NCI-H128 (cell line): Measurements from ENCODE around the gene IL12RB2.

Experiments
- DNase-seq: peaks from one replicate; lab custom pipeline; 2025; ENCODE audit not compliant: unreplicated experiment; lab: John Stamatoyannopoulos, UW

Gene IL12RB2

DNA sequence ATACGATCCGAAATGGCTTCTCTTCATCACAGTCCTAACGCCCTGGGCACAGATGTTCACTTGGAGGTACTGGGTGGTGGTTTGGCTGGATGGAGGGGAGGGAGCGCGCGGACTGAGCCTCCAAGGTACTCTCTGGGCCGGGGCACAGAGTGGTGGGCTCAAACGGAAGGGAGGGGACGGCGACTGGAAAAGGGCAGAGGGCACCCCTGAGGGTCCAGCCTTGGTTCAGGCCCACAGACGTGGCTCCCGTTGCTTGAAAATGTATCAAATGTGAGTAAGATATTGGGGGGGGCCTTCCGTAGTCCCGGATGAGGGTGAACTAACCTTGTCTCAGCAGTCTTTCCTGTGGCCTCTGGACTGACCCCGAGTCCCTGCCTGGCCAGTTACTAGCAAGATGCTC lies 463 bp downstream of the IL12RB2 start:
- DNase-seq = no peak

DNA sequence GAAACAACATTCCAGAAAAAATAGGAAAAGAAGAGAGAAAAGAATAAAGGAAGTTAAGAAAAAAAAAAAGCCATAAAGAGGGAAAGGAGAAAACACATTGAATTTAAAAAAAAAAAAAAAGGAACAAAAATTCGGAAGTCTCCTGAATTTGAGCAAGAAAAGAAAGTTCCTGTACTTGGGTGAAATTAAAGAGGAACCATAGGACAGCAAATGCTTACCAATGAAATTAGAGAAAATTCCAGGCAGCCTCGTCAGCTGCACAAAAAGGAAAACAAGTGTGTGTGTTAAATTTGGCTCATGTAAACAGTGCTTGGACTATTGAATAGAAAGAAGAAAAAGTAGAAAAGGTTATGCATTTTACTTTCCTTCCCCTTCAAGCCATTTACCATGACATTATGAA lies 4.9 kb downstream of the IL12RB2 start:
- no peak for DNase-seq

DNA sequence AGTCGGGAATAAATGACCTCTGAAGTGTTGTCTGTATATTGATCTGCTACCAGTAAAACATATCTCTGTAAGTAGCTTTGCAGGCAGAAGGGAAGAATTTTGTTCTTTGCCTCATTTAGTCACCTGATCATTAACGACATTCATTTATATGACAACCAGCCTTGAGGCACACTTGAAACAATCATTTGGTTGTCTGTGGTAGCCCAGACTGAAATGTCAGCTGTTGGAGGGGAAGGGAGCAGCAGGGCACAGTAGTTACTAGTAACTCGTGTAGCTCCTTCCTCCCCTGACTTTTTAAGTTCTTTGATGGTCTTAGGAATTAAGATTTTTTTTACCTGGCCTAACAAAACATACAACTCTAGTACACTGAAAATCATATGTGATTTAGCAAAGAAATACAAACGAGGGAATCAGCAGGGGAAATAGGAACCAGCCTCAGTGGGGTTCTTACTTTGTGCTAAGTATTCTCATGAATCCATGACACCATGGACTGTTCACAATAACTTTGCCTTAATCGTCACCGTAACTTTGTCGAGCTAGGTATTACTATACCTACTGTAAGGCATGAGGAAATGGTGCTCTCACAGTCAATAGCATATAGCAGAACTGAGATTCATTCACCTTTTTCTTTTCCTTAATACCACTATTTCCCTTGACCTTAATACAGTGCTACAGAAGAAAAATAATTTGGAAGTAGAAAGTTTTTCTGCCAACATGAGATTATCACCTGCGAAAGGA lies 6.4 kb downstream of the IL12RB2 start:
- DNase-seq = no peak

DNA sequence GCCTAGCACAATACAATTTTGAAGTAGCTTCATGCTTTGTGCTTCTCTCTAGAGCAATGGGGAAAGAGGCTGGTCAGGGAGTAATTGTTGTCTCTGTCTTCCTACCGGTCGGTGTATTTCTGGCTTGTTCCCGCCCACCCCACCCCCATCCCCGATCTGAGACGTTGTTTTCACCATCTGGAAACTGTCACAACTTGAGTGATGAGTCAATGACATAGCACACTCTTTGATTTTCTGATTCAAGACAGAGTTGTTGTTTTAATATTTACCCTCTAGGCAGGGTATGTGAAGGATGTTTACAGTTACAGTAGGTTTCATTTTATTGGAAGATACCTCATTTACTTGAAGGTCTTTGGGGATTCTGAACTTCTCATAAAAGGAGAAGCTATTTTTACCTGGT lies 7.0 kb downstream of the IL12RB2 start:
- DNase-seq = no peak

DNA sequence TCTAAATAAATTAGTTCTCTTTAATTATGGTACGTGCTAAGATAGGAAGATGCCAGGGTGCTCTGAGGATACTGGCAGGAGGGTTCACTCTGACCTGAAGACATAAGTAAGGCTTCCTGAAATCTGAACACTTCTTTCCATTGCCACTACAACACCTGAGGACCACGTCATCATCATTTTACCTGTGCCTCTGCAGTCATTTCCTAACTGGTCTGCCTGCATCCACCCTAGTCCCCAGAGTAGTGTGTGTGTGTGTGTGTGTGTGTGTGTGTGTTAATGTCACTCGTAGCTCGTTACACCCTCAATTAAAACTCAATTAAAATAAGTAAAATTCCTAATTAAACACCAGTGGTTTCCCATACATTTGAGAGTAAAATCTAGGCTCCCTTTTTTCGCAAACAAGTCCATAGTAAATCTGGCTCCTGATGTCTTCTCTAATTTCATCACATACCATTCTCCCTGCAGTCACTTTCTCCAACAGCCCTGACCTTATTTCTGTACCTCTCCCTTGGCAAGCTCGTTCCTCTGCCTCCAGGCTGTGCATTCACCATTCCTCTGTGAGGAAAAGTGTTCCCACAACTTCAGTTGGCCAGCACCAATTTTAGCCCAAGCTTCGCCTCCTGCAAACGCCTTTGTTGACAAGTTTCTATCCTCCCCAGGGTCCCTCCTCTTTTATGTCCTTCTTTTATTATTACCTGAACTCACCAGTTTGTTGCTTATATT lies 8.7 kb downstream of the IL12RB2 start:
- no peak for DNase-seq

DNA sequence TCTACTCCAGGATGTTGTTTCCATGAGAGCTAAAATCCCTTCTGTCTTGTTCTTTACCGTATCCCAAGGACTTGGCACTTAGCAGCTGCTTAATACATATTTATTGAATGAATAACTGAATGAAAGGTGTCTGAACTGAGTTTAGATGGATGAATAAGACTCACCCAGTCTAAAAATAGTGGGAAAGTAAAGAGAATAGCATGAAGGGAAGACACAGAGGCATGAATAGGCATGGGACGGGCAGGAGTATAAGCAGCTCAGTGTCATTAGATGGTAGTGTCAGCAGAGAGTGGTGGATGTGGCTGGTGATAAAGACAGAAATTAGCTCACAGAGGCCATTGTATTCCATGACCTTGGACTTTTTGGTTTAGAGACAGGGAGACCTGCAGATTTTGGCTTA lies 9.2 kb downstream of the IL12RB2 start:
- DNase-seq = no peak

DNA sequence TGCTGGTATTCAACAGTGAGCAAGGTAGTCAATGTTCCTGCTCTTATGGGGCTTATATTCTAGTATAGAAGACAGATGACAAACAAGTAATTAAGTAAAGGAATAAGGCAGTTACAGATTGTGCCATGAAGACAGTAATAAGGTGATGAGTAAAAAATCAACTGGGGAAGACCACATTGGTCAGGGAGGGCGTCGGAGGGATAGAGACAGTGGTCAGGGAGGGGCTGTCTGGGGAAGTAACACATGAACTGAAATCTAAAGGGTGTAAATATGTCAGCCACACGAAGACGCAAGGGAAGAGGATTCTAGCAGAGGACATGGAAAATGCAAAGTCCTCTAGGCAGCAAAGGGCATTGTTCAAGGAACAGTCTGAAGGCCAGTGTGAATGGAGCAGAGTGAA lies 10.1 kb downstream of the IL12RB2 start:
- no peak for DNase-seq

DNA sequence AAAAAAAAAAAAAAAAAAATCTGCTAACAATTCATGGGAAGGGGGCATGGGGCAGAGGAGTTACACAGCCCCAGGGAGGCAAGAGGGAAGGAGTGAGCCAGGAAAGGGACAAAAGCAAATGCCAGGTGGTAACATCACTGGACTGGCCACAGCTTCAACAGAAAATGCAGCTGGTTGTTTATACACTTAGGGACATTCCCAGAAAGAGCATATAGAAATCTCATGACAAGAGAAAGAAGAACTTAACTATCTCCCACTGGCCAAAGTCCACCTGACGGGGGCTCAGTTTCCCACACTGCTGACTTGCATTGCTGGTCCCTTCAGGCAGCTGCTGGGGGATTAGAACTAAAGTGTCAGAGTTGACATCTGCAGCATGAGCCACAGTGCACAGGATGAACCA lies 14.8 kb downstream of the IL12RB2 start:
- DNase-seq = no peak

DNA sequence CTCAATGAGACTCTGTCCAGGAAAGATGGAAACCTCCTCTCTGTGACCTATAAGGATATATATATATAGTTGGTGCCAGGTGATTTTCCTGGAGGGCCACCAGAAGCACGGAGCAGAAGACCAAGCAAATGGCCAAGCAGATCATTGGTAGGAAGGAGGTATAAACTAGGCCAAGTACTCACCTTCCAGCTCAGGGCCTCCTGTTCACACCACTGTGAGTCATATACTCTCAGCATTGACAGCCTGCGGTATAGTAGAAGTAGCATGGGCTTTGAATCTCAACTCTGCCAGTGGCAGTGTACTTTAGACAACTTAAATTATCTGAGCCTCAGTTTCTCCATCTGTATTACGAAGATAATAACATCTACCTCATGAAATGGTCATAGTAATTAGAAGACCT lies 15.4 kb downstream of the IL12RB2 start:
- DNase-seq = no peak

DNA sequence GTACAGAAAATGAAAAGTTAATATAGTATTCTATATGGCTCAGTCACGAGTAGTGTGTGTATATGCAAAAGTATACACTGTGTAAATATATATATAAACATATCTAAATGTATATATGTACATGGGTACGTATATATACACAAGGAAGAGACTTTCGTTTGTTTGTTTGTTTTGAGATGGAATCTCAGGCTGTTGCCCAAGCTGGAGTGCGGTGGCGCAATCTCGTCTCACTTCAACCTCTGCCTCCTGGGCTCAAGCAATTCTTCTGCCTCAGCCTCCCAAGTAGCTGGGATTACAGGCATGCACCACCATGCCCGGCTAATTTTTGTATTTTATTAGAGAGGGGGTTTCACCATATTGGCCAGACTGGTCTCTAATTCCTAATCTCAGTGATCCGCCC lies 16.4 kb downstream of the IL12RB2 start:
- DNase-seq = no peak

DNA sequence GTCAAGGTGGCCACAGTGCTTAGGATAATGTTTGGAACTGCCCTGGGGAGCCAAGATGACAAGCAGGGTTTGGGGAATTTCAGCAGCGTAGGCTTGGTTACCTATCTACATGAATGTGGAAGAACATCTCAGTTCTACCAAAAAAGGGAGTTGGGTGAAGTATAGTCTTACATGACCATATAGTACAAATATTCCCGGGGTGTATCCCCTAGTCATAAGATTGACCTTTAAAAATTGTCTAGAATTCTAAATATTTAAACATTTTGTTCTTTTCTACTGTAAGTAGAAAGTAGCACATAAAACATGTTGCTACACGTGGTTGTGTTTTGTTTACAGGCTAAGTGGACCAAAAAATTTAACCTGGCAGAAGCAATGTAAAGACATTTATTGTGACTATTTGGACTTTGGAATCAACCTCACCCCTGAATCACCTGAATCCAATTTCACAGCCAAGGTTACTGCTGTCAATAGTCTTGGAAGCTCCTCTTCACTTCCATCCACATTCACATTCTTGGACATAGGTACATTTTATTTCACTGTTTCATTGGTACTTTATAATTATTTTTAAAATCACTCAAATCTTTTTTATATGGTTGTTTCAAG lies 20.3 kb downstream of the IL12RB2 start:
- DNase-seq = no peak

DNA sequence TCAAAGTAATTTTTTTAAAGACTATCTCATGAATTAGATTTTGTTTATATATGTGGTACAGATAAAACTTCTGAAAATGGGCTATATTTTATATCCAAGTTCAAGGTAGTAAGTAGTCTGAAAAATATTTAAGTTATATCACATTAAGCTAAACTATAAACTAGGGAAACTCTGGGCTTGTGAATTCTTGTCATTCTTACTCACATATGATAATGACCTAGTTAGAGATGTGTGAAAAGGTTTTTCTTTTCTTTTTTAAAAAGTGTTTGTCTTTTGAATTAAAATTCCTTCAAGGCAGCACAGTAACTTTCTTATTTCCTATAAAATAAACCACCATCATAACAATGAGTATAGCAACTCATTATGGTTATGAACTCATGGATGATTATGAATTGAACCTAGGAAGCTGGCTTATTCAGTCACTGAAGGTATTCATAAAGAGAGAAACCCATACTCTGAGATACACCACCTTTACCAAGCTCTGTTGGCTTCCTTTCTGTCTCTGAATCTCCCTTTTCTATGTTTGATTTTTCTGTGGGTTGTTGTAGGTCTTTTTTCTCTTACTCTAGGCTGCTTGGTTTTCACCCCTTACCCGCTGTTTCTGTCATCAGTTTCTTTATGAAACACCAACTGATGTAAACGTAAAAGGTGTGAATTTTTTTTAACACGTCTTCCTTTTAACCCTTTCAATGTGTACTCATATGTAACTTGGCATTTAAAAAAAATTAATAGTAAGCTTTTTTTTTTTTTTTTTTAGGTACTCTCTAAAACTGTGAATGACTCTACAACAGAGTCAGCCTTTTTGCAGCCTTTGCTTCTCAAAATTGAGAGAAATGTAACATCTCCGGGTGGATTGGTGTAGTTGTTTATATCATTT lies 25.2 kb downstream of the IL12RB2 start:
- no peak for DNase-seq

DNA sequence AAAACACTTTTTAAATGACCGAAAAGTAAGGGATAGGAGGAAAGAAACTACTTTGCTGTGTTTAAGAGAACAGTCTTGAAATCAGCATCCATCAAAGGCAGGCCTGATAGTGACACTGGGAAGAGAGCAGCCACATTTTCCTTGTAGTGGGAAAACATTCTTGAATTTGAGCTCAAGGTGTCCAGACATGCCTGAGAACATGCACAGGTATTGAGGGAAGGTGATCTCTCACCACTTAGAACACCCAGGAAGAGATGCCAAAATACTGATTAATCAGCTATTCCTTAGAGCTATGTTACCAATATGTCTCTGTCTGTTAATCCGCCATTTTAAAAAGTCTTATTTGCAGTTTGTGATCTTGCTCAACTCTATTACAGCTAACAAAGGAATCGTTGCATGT lies 25.9 kb downstream of the IL12RB2 start:
- no peak for DNase-seq

DNA sequence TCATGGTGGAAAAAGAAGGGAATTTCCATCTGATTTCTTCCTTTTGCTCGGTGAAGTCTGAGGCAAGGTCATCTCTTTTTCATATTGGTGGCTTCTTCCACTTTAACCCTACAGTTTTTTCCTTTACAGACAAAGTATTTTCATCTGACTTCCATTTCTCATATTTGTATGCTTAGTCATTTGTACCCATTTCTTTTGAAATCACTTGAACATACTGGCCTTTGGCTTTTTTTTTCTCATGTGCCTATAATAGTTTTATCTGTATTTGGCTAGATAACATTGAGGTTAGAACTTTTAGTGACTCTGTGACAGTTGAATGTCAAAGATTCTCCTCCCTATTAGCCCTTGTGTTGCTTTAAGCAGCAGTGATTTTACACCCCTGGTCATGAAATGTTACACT lies 27.7 kb downstream of the IL12RB2 start:
- DNase-seq = no peak

DNA sequence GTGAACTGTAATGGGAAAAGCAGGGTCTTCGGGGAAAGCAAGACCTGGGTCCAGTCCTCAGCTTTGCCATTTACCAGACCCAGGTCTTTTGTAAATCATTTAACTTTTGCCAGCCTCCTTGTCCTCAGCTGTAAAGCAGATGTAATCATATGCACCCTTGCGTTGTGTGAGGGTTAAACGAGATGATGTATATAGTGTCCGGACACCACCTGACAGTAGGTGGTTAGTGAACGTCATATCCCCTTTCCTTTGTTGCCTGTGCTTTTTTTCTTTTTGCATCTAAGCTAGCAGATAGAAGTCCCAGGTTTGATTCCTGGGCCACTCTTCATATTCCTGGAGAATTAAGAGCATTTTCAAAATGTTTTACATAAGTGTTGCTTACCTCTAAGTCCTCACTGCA lies 28.5 kb downstream of the IL12RB2 start:
- DNase-seq = no peak

DNA sequence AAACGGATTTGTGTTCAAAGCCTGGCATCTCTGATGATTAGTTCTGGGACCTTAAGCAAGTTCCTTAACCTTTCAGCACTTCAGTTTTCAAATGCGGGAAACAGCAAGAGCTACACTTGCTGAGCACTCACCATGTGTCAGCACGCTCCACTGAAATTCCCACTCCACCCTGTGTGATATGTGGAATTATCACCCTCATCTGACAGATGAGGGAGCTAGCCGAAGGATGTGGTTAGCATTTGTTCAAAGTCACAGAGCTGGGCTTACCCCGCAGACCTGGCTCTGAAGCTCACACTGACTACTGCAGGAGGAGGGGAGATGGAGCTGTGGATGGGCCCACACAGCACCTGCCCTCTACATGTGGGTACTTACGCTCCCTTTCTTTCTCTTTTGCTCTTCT lies 29.1 kb downstream of the IL12RB2 start:
- DNase-seq = no peak

DNA sequence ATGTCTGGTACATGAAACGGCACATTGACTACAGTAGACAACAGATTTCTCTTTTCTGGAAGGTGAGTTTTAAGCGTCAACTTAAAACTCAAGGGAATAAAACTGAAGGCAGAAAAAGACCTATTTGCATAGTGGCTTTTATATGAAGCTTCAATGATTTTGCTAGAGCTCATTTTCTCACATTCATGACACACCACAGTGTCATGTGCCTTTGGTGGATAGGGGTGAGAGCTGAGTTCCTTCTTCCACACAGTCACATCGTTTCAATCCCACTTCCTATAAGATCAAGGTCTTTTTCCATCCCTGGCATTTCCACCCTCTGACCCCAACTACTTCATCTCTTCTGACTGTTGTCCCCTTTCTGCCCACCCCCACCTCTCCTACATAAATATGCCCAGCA lies 31.0 kb downstream of the IL12RB2 start:
- DNase-seq = no peak

DNA sequence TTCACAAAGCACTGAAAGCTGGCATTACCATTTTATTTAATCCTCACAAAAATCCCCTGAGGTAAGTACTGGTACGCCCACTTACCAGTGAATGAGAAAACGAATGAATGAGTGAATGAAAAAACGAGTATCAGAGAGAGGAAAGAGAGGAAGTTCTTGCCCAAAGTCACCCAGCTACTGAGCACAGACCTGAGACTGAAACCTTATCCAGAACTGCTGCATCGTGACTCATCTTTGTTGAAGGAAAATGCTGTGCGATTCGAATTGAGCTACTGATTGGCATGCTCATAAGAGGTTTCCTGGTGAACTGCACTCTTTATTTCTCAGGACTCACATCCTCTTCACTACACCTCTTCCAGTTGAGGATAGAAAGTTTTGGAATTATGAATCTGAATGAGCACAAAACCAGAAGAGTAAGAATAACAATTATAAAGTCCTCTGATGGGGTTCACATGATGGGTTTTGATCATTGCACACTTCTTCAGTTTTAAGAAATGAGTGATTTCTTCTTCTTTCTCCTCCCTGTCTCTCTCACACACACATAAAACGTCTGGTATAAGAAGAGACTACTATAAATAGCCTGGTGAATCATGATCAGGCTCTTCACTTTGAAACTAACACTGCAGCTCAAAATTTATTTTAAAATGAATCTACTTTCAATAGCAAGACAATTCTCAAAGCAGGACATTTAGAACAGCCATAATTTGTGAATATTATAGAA lies 32.1 kb downstream of the IL12RB2 start:
- DNase-seq = no peak

DNA sequence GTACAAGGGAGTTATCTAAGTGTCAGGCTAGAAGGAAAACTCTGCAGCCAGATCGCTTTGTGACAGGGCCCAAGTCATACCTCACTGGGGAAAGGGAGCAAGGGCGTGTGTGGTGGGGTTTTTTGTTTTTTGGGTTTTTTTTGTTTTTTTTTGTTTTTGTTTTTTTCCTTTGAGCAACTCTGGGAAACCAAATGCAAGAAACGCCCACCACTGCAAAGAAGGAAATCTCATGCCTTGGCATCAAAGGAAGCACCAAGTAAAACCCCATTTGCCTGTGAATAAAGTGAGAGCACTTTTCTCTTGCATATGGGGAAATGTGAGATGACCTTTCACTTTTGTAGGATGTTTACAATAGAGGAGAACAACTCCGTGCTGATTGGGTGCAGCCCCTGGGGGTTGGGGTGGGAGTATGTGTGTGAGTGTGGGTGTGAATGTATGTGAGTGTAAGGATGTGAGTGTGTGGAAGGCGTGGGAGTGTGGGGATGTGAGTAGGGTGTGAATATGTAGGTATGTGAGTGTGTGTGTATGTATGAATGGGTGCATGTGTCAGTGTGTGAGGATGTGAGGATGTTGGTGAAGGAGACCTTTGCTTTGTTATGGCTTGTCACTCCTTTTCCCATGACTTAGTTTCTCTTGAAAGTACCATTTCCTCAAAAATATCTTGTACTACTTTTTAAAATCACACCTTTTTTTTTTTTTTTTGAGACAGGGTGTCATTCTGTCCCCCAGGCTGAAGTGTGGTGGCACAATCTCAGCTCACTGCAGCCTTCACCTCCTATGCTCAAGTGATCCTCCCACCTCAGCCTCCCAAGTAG lies 34.6 kb downstream of the IL12RB2 start:
- no peak for DNase-seq

DNA sequence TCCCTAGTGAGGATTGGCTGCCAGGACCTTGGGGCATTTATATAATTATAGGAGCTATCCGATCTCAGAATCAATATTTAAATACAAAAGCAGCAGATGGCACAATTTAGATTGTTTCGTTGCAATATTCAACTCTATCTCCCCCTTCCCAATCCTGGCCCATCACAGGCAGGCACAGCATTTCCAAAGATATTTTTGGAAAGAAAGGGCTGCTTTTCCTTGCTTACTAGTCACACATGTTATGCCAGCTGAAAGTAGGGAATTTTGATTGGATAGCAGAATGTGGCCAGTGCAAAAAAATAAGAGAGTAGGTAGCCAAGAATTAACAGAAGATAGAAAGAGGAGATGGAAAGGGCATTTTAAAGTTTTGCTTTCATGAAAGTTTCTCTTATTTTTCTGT lies 37.9 kb downstream of the IL12RB2 start:
- DNase-seq = no peak
